ENCODE data around the gene HBD. TPM values are rescaled to one million over a fixed set of nuclear protein-coding genes. Genes with fewer than 3 reads are reported as not detected.

The HBD gene
- total and polyA plus RNA-seq, 2 donors (not counting 1 experiment from before 2014, with no cell fraction given), result 5.9 to 53.4 TPM

DNA sequence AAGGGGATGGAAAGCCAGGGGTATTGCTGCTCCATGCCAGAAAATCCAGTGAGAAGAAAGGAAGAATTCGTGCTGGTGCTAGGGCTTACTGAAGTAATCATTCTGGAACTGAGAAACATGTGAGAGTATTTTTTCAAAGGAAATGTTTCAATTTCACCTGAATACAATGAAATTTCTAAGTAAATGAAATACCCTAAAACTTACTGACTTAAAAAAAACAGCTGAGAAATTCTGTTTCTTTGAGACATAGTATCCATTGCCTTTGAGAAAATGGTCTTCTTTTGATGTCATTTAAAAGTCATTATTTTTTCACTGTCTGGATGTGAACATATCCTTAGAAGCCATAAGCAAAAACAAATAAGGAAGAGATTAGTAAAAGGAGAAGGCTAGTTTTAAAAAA lies 33.7 kb downstream of the HBD start, which contains the start of gene OR51V1:
Gene OR51V1, minus strand, starts transcription at position 101 of the 400 bp plus-strand sequence. Its CDS starts 0 bp downstream, at position 101.
- no peak within 1 kb of the TSS for H3K4me2 ChIP-seq (ENCODE audit: extremely low read depth, insufficient read depth, low read length)
- H3K4me1 ChIP-seq (ENCODE audit: control insufficient read depth, extremely low read depth, insufficient read depth, low read length), result peaks cover 4% of the 10 kb centered on the region
- DNase-seq (ENCODE audit: low read depth in 2 of 2), result no peak
- no peaks in the 10 kb centered on the region for H3K79me2 ChIP-seq (ENCODE audit: control insufficient read depth, insufficient read depth, low read length)
- no peak within 1 kb of the TSS for H3K4me3 ChIP-seq (replicated peaks in 1 of 4; ENCODE audit: control extremely low read depth in 1 of 4, insufficient read depth in 1 of 4, low read depth in 3 of 4, low read length in 4 of 4)
- H3K9ac ChIP-seq (ENCODE audit: insufficient read depth, low read length), result no peak within 1 kb of the TSS
- TF ChIP-seq CTCF (conservative IDR thresholded peaks at IDR 0.05 in 1 of 2, IDR thresholded peaks at IDR 0.05 in 1 of 2; ENCODE audit: low read depth in 1 of 2, low read length in 2 of 2) (no peak), EZH2 (IDR thresholded peaks at IDR 0.05; ENCODE audit: low read length, missing control alignments) (no peak)
- no peaks in the 10 kb centered on the region for H4K20me1 ChIP-seq (ENCODE audit: control insufficient read depth, extremely low read depth, insufficient read depth, low read length)
- no peak within 1 kb of the TSS for H2AFZ ChIP-seq (ENCODE audit: low read length)
- no peaks in the 10 kb centered on the region for H3K27me3 ChIP-seq (ENCODE audit: control insufficient read depth, insufficient read depth, low read length)
- no peaks in the 10 kb centered on the region for H3K36me3 ChIP-seq (ENCODE audit: control insufficient read depth, insufficient read depth, low read length)
- H3K27ac ChIP-seq (ENCODE audit: insufficient read depth, low read length), result no peak within 1 kb of the TSS
- no peaks in the 10 kb centered on the region for H3K9me3 ChIP-seq (ENCODE audit: control insufficient read depth, insufficient read depth, low read depth, low read length)

DNA sequence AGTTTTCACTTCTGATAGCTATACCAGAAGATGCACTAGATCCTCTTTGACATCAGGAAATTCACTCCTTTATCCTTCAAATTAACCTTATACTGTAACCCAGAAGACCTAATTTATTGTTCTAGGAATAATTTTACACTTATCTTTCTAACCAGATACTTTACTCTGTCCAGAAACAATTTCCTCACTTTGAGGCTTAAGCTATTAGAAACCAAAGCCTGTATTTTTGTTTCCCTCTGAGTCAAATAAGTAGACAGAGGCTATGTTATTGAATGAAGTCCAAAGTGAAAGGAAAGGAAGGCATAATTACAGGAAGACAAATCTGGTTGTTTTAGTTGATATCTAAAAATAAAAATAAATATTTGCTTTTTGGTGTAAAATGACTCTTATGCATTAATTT lies 36.0 kb downstream of the HBD start:
- Histone ChIP-seq H4K20me1 (ENCODE audit: control insufficient read depth, extremely low read depth, insufficient read depth, low read length) (no peaks in the 10 kb centered on the region), H3K9ac (ENCODE audit: insufficient read depth, low read length) (no peak overlapping the region), H3K4me3 (replicated peaks in 1 of 4; ENCODE audit: control extremely low read depth in 1 of 4, insufficient read depth in 1 of 4, low read depth in 3 of 4, low read length in 4 of 4) (no peak overlapping the region), H3K36me3 (ENCODE audit: control insufficient read depth, insufficient read depth, low read length) (no peaks in the 10 kb centered on the region), H3K27me3 (ENCODE audit: control insufficient read depth, insufficient read depth, low read length) (no peaks in the 10 kb centered on the region), H3K4me1 (ENCODE audit: control insufficient read depth, extremely low read depth, insufficient read depth, low read length) (no peaks in the 10 kb centered on the region), H2AFZ (ENCODE audit: low read length) (no peak overlapping the region), H3K4me2 (ENCODE audit: extremely low read depth, insufficient read depth, low read length) (no peak overlapping the region), H3K27ac (ENCODE audit: insufficient read depth, low read length) (no peak overlapping the region), H3K79me2 (ENCODE audit: control insufficient read depth, insufficient read depth, low read length) (no peaks in the 10 kb centered on the region), H3K9me3 (ENCODE audit: control insufficient read depth, insufficient read depth, low read depth, low read length) (no peaks in the 10 kb centered on the region)
- no peak for TF ChIP-seq EZH2 (IDR thresholded peaks at IDR 0.05; ENCODE audit: low read length, missing control alignments)
- no peak for TF ChIP-seq CTCF (conservative IDR thresholded peaks at IDR 0.05 in 1 of 2, IDR thresholded peaks at IDR 0.05 in 1 of 2; ENCODE audit: low read depth in 1 of 2, low read length in 2 of 2)
- DNase-seq (ENCODE audit: low read depth in 2 of 2), result no peak

DNA sequence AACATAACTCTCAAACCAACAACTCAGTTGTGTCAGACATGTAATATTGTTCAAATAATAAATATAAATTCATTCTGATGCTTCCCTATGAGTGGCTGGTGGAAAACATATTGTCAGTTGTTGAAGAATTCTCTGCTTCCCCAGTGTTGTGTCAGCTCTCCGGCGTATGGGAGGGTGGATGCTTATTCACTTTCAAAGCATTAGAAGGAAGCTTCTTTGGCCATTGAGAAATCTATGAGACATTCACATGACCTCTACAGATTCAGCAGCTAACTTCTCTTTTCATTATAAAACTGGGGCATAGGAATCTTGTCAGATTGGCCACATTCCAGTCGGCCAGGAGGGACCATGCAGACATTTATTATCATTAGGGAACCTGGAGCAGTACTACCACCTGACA lies 36.7 kb downstream of the HBD start:
- Histone ChIP-seq H3K27me3 (ENCODE audit: control insufficient read depth, insufficient read depth, low read length) (no peaks in the 10 kb centered on the region), H2AFZ (ENCODE audit: low read length) (no peak overlapping the region), H3K4me1 (ENCODE audit: control insufficient read depth, extremely low read depth, insufficient read depth, low read length) (no peaks in the 10 kb centered on the region), H3K9me3 (ENCODE audit: control insufficient read depth, insufficient read depth, low read depth, low read length) (no peaks in the 10 kb centered on the region), H3K4me3 (replicated peaks in 1 of 4; ENCODE audit: control extremely low read depth in 1 of 4, insufficient read depth in 1 of 4, low read depth in 3 of 4, low read length in 4 of 4) (no peak overlapping the region), H3K36me3 (ENCODE audit: control insufficient read depth, insufficient read depth, low read length) (no peaks in the 10 kb centered on the region), H4K20me1 (ENCODE audit: control insufficient read depth, extremely low read depth, insufficient read depth, low read length) (no peaks in the 10 kb centered on the region), H3K4me2 (ENCODE audit: extremely low read depth, insufficient read depth, low read length) (no peak overlapping the region), H3K27ac (ENCODE audit: insufficient read depth, low read length) (no peak overlapping the region), H3K9ac (ENCODE audit: insufficient read depth, low read length) (no peak overlapping the region), H3K79me2 (ENCODE audit: control insufficient read depth, insufficient read depth, low read length) (no peaks in the 10 kb centered on the region)
- peak in 1 of 2 donors; percentile 2 for DNase-seq (ENCODE audit: low read depth in 2 of 2)
- no peak for TF ChIP-seq EZH2 (IDR thresholded peaks at IDR 0.05; ENCODE audit: low read length, missing control alignments)
- TF ChIP-seq CTCF (conservative IDR thresholded peaks at IDR 0.05 in 1 of 2, IDR thresholded peaks at IDR 0.05 in 1 of 2; ENCODE audit: low read depth in 1 of 2, low read length in 2 of 2), result no peak

Data from fibroblast of lung (primary cell).